Esophagus muscularis mucosa (tissue), 4 donors: ENCODE data around the gene MIPOL1.

ENCODE experiments used
- CTCF ChIP-seq, 3 experiments: fragments of 200-600 bp in 2 of 3; fragments of 450-650 bp in 1 of 3; sonication (generic) in 2 of 3; IDR thresholded peaks; one replicate each; pipeline ENCODE4 v1.5.1; 2017 to 2019; ENCODE audit warnings: antibody characterized with exemption in 3 of 3, mild to moderate bottlenecking in 2 of 3, moderate library complexity in 1 of 3
- EP300 ChIP-seq: sonication (generic); formaldehyde crosslinking; IDR thresholded peaks from one replicate; pipeline ENCODE4 v1.6.1; 2017; ENCODE audit warnings: antibody characterized with exemption
- POLR2A ChIP-seq: fragments of 450-650 bp; IDR thresholded peaks from one replicate; pipeline ENCODE4 v1.6.1; 2017; ENCODE audit warnings: antibody characterized with exemption, moderate library complexity, mild to moderate bottlenecking, low read depth
- POLR2AphosphoS5 ChIP-seq, 2 donors: sonication (generic); formaldehyde crosslinking; IDR thresholded peaks; one replicate each; pipeline ENCODE4 v1.6.1; 2017; ENCODE audit warnings: antibody characterized with exemption in 2 of 2

- TF ChIP-seq CTCF (IDR thresholded peaks at IDR 0.05) (no peak), POLR2A (no peak), POLR2AphosphoS5 (IDR thresholded peaks at IDR 0.05) (no peak), EP300 (no peak)
Observed at GRCh38 chr14:37422319-37422718, 224.6 kb downstream of the MIPOL1 start.
